H1 (cell line): ENCODE data around the gene ELMO1. TPM values are rescaled to one million over a fixed set of nuclear protein-coding genes. Genes with fewer than 3 reads are reported as not detected.

ENCODE experiments used
- CTCF ChIA-PET: fragments of 300-600 bp; sonication (Branson Sonifier 250); formaldehyde crosslinking; loops from one replicate; lab custom pipeline; 2021; ENCODE audit not compliant: partially characterized antibody; lab: Charles Lee
- POLR2A ChIA-PET: fragments of 300-600 bp; sonication (Branson Sonifier 250); formaldehyde crosslinking; loops from one replicate; lab custom pipeline; 2021; ENCODE audit warnings: inconsistent platforms; ENCODE audit not compliant: partially characterized antibody; lab: Charles Lee
- DNase-seq, 2 experiments: peaks; one replicate each; pipeline versions ENCODE4 v3.0.0 to v3.0.0-alpha.2; 2010 to 2022; ENCODE audit warnings: low spot score in 2 of 2, low read depth in 1 of 2, mixed read lengths in 1 of 2
- FAIRE-seq: peaks from 2 replicates; lab custom pipeline; 2011; peaks lifted over from hg19 to GRCh38; lab: Jason Lieb, UNC
- H2AFZ ChIP-seq: 2 replicates; pipeline ENCODE4 v1.8.1; 2012; ENCODE audit warnings: low read length, inconsistent platforms
- H2AK5ac ChIP-seq: 2 replicates; pipeline ENCODE4 v1.6.1; 2013; ENCODE audit warnings: low read depth, low read length
- H2BK120ac ChIP-seq: replicated peaks from 2 replicates; pipeline ENCODE3; 2013; ENCODE audit warnings: low read depth, low read length, inconsistent platforms
- H2BK12ac ChIP-seq: 2 replicates; pipeline ENCODE4 v1.6.1; 2013; ENCODE audit warnings: low read depth, low read length
- H2BK15ac ChIP-seq: 2 replicates; pipeline ENCODE4 v1.6.1; 2013; ENCODE audit warnings: low read length
- H2BK20ac ChIP-seq: 2 replicates; pipeline ENCODE4 v1.6.1; 2013; ENCODE audit warnings: low read length
- H2BK5ac ChIP-seq: 2 replicates; pipeline ENCODE4 v1.6.1; 2013; ENCODE audit warnings: low read depth, low read length
- H3K14ac ChIP-seq: 2 replicates; pipeline ENCODE4 v1.6.1; 2013; ENCODE audit warnings: inconsistent platforms; ENCODE audit not compliant: insufficient read length
- H3K18ac ChIP-seq: 2 replicates; pipeline ENCODE4 v1.6.1; 2013; ENCODE audit warnings: low read length; ENCODE audit errors: extremely low read depth
- H3K23ac ChIP-seq: 2 replicates; pipeline ENCODE4 v1.6.1; 2013; ENCODE audit warnings: inconsistent platforms; ENCODE audit not compliant: insufficient read length
- H3K23me2 ChIP-seq: 2 replicates; pipeline ENCODE4 v1.6.1; 2013; ENCODE audit warnings: low read depth, low read length
- H3K27ac ChIP-seq: 2 replicates; pipeline ENCODE4 v1.6.1; 2011; ENCODE audit warnings: low read depth, low read length, inconsistent platforms
- H3K27me3 ChIP-seq, 4 experiments: replicated peaks in 1 of 4; 1 replicate in 1 of 4; 2 replicates in 3 of 4; pipeline versions ENCODE4 v1.6.1 to v1.8.1; 2011 to 2013; ENCODE audit warnings: low read length in 3 of 4, mild to moderate bottlenecking in 3 of 4, inconsistent platforms in 2 of 4, mixed read lengths in 2 of 4, moderate library complexity in 1 of 4; ENCODE audit not compliant: control insufficient read depth in 3 of 4, insufficient read depth in 3 of 4; ENCODE audit errors: extremely low read depth in 1 of 4
- H3K36me3 ChIP-seq, 4 experiments: 2 replicates each; pipeline versions ENCODE4 v1.6.1 to v1.8.1; 2011 to 2013; ENCODE audit warnings: mild to moderate bottlenecking in 4 of 4, low read length in 3 of 4, moderate library complexity in 2 of 4, control low read depth in 1 of 4, inconsistent platforms in 1 of 4; ENCODE audit not compliant: insufficient read depth in 4 of 4, control insufficient read depth in 2 of 4
- H3K4ac ChIP-seq: replicated peaks from 2 replicates; pipeline ENCODE3; 2013; ENCODE audit warnings: low read length, low read depth, mixed read lengths, inconsistent platforms; ENCODE audit not compliant: insufficient read length
- H3K4me1 ChIP-seq, 4 experiments: replicated peaks in 1 of 4; 1 replicate in 1 of 4; 2 replicates in 3 of 4; pipeline versions ENCODE4 v1.6.1 to v1.8.1; 2011 to 2013; ENCODE audit warnings: low read length in 3 of 4, inconsistent platforms in 2 of 4, mixed read lengths in 1 of 4; ENCODE audit not compliant: insufficient read depth in 4 of 4, control insufficient read depth in 3 of 4
- H3K4me2 ChIP-seq, 2 experiments: 2 replicates each; pipeline versions ENCODE4 v1.6.1 to v1.8.1; 2011 to 2013; ENCODE audit warnings: low read depth in 2 of 2, low read length in 2 of 2, control low read depth in 1 of 2, inconsistent platforms in 1 of 2, mild to moderate bottlenecking in 1 of 2; ENCODE audit not compliant: insufficient read depth in 1 of 2
- H3K4me3 ChIP-seq, 4 experiments: fragments of 200-600, 300-600 bp in 1 of 4; sonication (generic), shearing (Covaris generic), sonication (Bioruptor Twin) in 1 of 4; 2 replicates each; pipeline versions ENCODE4 v1.5.1 to v1.8.1; 2011 to 2016; ENCODE audit warnings: low read length in 4 of 4, low read depth in 3 of 4, control low read depth in 2 of 4, inconsistent platforms in 2 of 4, mild to moderate bottlenecking in 2 of 4, mixed read lengths in 1 of 4, moderate library complexity in 1 of 4; ENCODE audit not compliant: insufficient read depth in 2 of 4; ENCODE audit errors: extremely low read depth in 1 of 4
- H3K56ac ChIP-seq: replicated peaks from 2 replicates; pipeline ENCODE3; 2013; ENCODE audit warnings: low read depth, mild to moderate bottlenecking, mixed read lengths, low read length, inconsistent platforms; ENCODE audit not compliant: insufficient read length
- H3K79me1 ChIP-seq: 2 replicates; pipeline ENCODE4 v1.6.1; 2013; ENCODE audit warnings: low read depth, low read length, control low read depth
- H3K79me2 ChIP-seq, 2 experiments: 2 replicates each; pipeline versions ENCODE4 v1.6.1 to v1.8.1; 2012 to 2013; ENCODE audit warnings: low read length in 2 of 2, mild to moderate bottlenecking in 2 of 2, inconsistent platforms in 1 of 2; ENCODE audit not compliant: insufficient read depth in 2 of 2, control insufficient read depth in 1 of 2
- H3K9ac ChIP-seq, 4 experiments: replicated peaks in 1 of 4; 1 replicate in 1 of 4; 2 replicates in 3 of 4; pipeline versions ENCODE4 v1.6.1 to v1.8.1; 2011 to 2013; ENCODE audit warnings: low read depth in 3 of 4, low read length in 3 of 4, control low read depth in 2 of 4, mild to moderate bottlenecking in 2 of 4, moderate library complexity in 2 of 4, inconsistent platforms in 1 of 4; ENCODE audit errors: extremely low read depth in 1 of 4
- H3K9me3 ChIP-seq, 2 experiments: 2 replicates each; pipeline versions ENCODE4 v1.6.1 to v1.8.1; 2012 to 2013; ENCODE audit warnings: mild to moderate bottlenecking in 2 of 2, moderate library complexity in 2 of 2, control low read depth in 1 of 2, inconsistent platforms in 1 of 2, low read depth in 1 of 2, low read length in 1 of 2, mixed read lengths in 1 of 2; ENCODE audit not compliant: insufficient read depth in 2 of 2
- H4K20me1 ChIP-seq, 2 experiments: replicated peaks in 1 of 2; 2 replicates each; pipeline versions ENCODE3 to v1.8.1; 2011 to 2013; ENCODE audit warnings: inconsistent platforms in 2 of 2, low read length in 2 of 2, mild to moderate bottlenecking in 1 of 2; ENCODE audit not compliant: insufficient read depth in 2 of 2, control insufficient read depth in 1 of 2
- H4K5ac ChIP-seq: 2 replicates; pipeline ENCODE4 v1.6.1; 2013; ENCODE audit warnings: low read length, low read depth, mixed read lengths, inconsistent platforms; ENCODE audit not compliant: insufficient read length
- H4K8ac ChIP-seq: 2 replicates; pipeline ENCODE4 v1.8.0; 2013; ENCODE audit warnings: mild to moderate bottlenecking, moderate library complexity, low read length, inconsistent platforms; ENCODE audit not compliant: insufficient read depth; ENCODE audit errors: extremely low read depth
- H4K91ac ChIP-seq: replicated peaks from 2 replicates; pipeline ENCODE3; 2013; ENCODE audit warnings: low read length, mixed read lengths, inconsistent platforms; ENCODE audit not compliant: insufficient read length
- CHD1 ChIP-seq: IDR thresholded peaks from 2 replicates; pipeline ENCODE4 v1.6.1; 2012; ENCODE audit warnings: low read depth, low read length, improper control_type of control experiment
- CREB1 ChIP-seq: IDR thresholded peaks from 2 replicates; pipeline ENCODE4 v1.6.1; 2012; ENCODE audit warnings: inconsistent platforms
- EP300 ChIP-seq, 2 experiments: IDR thresholded peaks; 1 replicate in 1 of 2; 2 replicates in 1 of 2; pipeline ENCODE4 v1.6.1; 2011 to 2012; ENCODE audit warnings: low read depth in 2 of 2, low read length in 2 of 2, mild to moderate bottlenecking in 2 of 2, borderline replicate concordance in 1 of 2, inconsistent platforms in 1 of 2, moderate library complexity in 1 of 2
- POLR2A ChIP-seq, 2 experiments: IDR thresholded peaks; 1 replicate in 1 of 2; 2 replicates in 1 of 2; pipeline ENCODE4 v1.6.1; 2011; ENCODE audit warnings: low read depth in 2 of 2, low read length in 2 of 2, mild to moderate bottlenecking in 2 of 2; ENCODE audit errors: control extremely low read depth in 1 of 2
- POU5F1 ChIP-seq: IDR thresholded peaks from 2 replicates; pipeline ENCODE4 v1.6.1; 2011; ENCODE audit warnings: low read depth, mild to moderate bottlenecking, low read length, moderate library complexity
- RXRA ChIP-seq: IDR thresholded peaks from 2 replicates; pipeline ENCODE4 v1.6.1; 2011; ENCODE audit warnings: low read depth, mild to moderate bottlenecking, low read length, moderate library complexity; ENCODE audit not compliant: insufficient read depth
- SP4 ChIP-seq: IDR thresholded peaks from 2 replicates; pipeline ENCODE4 v1.6.1; 2012; ENCODE audit warnings: low read length, inconsistent platforms
- YY1 ChIP-seq: IDR thresholded peaks from 2 replicates; pipeline ENCODE4 v1.6.1; 2011; ENCODE audit warnings: low read depth, mild to moderate bottlenecking, low read length
- WGBS, 2 experiments: shearing (Covaris generic) in 1 of 2; methylation state at CpG; one replicate each; pipeline versions ENCODE4 v1.1.6 to v1.1.7; 2013 to 2015; ENCODE audit warnings: low lambda C conversion rate in 2 of 2, mixed read lengths in 2 of 2, inconsistent platforms in 1 of 2, low coverage in 1 of 2, missing lambda C conversion rate in 1 of 2; ENCODE audit not compliant: insufficient replicate concordance in 2 of 2, insufficient coverage in 1 of 2, insufficient read length in 1 of 2; ENCODE audit errors: extremely low coverage in 1 of 2, missing lambda C conversion rate in 1 of 2; 5-methylcytosine and 5-hydroxymethylcytosine counted together
- polyA plus RNA-seq, 7 experiments: library from polyadenylated mRNA; depleted of rRNA in 3 of 7; stranded (reverse) in 5 of 7; unstranded in 2 of 7; fragments of >200 nt in 5 of 7; fragments of 200-250 nt in 2 of 7; gene quantifications; 1 replicate in 5 of 7; 2 replicates in 1 of 7; 4 replicates in 1 of 7; pipeline versions ENCODE4 v1.2.1 to v1.2.3, GENCODE V29; 2011 to 2013; ENCODE audit warnings: missing spikeins in 2 of 7, mixed read lengths in 2 of 7
- total RNA-seq: library from RNA; stranded (reverse); fragmentation: NEBNext Ultra II Directional; extraction: Animal tissue kit (Norgen Biotek cat#: 25700); gene quantifications from 2 replicates; pipeline ENCODE4 v1.2.1, GENCODE V29; 2021

The ELMO1 gene
- total and polyA plus RNA-seq, 2 of the 8 experiments (the other 6 are each of a cell fraction or from before 2014, with no cell fraction given) = 18.4 to 21.0 TPM

DNA sequence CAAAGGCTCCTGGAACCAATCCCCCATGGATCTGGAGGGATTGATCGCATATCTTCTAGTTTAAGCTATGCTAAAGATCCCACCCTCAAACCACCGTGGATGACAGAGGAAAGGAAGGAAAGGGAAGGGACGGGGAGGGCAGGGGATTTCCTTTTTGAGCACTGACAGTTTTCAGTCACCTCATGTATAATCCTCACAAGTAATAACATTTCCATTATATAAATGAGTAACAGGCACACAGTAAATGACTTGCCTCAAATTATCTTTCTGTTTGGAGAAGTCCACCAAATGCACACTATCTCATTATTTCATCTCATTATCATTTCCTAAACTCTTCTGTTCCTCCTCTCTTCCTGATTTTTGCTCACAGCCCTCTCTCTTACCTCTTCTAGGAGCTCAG, 597.3 kb downstream of the ELMO1 start:
- no peak overlapping the region for H2BK5ac ChIP-seq
- no peak overlapping the region for H4K91ac ChIP-seq
- no peak overlapping the region for H3K4me2 ChIP-seq
- H3K79me1 ChIP-seq = no peaks in the 10 kb centered on the region
- no peak overlapping the region for H4K8ac ChIP-seq
- H3K27ac ChIP-seq = no peak overlapping the region
- no peaks in the 10 kb centered on the region for H4K20me1 ChIP-seq
- H2BK20ac ChIP-seq = no peak overlapping the region
- POLR2A ChIA-PET = no interaction called here
- no peak overlapping the region for H3K56ac ChIP-seq
- H2AFZ ChIP-seq = no peak overlapping the region
- H3K9me3 ChIP-seq = no peaks in the 10 kb centered on the region; a peak in 2 of 4 replicates
- no peak overlapping the region for H3K4me3 ChIP-seq
- no peak overlapping the region for H2AK5ac ChIP-seq
- no peaks in the 10 kb centered on the region for H3K27me3 ChIP-seq
- FAIRE-seq = no peak
- no peak overlapping the region for H2BK120ac ChIP-seq
- no peaks in the 10 kb centered on the region for H3K4me1 ChIP-seq
- no peaks in the 10 kb centered on the region; a peak in 1 of 8 replicates for H3K36me3 ChIP-seq
- no peak overlapping the region for H3K14ac ChIP-seq
- no peak overlapping the region for H3K23ac ChIP-seq
- H3K4ac ChIP-seq = no peak overlapping the region
- no peaks in the 10 kb centered on the region for H3K79me2 ChIP-seq
- H4K5ac ChIP-seq = no peak overlapping the region
- no peaks in the 10 kb centered on the region for H3K23me2 ChIP-seq
- no peak overlapping the region for H2BK15ac ChIP-seq
- no peak for DNase-seq
- no peak overlapping the region for H3K18ac ChIP-seq
- no peak overlapping the region for H2BK12ac ChIP-seq
- H3K9ac ChIP-seq = no peak overlapping the region
- 86% methylated on average over 3 of the region's 3 CpGs; no CpG with 5 or more reads in 1 of the 2 experiments for WGBS, 2 experiments
- CTCF ChIA-PET = no interaction called here
- TF ChIP-seq POU5F1 = no peak
- no peak for TF ChIP-seq EP300 (IDR thresholded peaks at IDR 0.05; ENCODE audit: borderline replicate concordance in 1 of 2, low read depth in 2 of 2, low read length in 2 of 2)
- no peak for TF ChIP-seq CREB1
- no peak for TF ChIP-seq YY1
- TF ChIP-seq CHD1 = no peak
- no peak for TF ChIP-seq POLR2A (IDR thresholded peaks at IDR 0.05; ENCODE audit: control extremely low read depth in 1 of 2, low read depth in 2 of 2, low read length in 2 of 2)
- no peak for TF ChIP-seq RXRA
- TF ChIP-seq SP4 = no peak
